BJ (cell line): ENCODE data around the gene DLGAP1. TPM values are rescaled to one million over a fixed set of nuclear protein-coding genes. Genes with fewer than 3 reads are reported as not detected.

Experiments used
- CTCF ChIA-PET: fragments of 350-600 bp; formaldehyde crosslinking; extraction: SDS; loops from one replicate; lab custom pipeline; 2021; ENCODE audit warnings: antibody characterized with exemption, inconsistent platforms; lab: Yijun Ruan, JAX
- POLR2A ChIA-PET: fragments of 300-600 bp; sonication (Branson Sonifier 250); formaldehyde crosslinking; extraction: SDS; loops from one replicate; lab custom pipeline; 2021; ENCODE audit warnings: antibody characterized with exemption; lab: Charles Lee
- DNase-seq: peaks from one replicate; pipeline ENCODE4 v3.0.0-alpha.2; 2011; ENCODE audit warnings: low read depth
- H3K27me3 ChIP-seq: 2 replicates; pipeline ENCODE4 v1.6.0; 2011; ENCODE audit warnings: low read length; ENCODE audit not compliant: control insufficient read depth, insufficient read depth
- H3K36me3 ChIP-seq: 2 replicates; pipeline ENCODE4 v1.5.1; 2011; ENCODE audit warnings: low read length; ENCODE audit not compliant: control insufficient read depth, insufficient read depth
- H3K4me3 ChIP-seq: 2 replicates; pipeline ENCODE4 v1.5.1; 2011; ENCODE audit warnings: low read depth, mild to moderate bottlenecking, control low read depth, low read length
- CTCF ChIP-seq: IDR thresholded peaks from 2 replicates; pipeline ENCODE4 v1.5.1; 2011; ENCODE audit warnings: low read depth, mild to moderate bottlenecking, control low read depth, inconsistent platforms, low read length, moderate library complexity; ENCODE audit not compliant: insufficient read depth
- polyA plus RNA-seq: library from polyadenylated mRNA; depleted of rRNA; stranded (reverse); fragments of >200 nt; gene quantifications from 2 replicates; pipeline ENCODE4 v1.2.3, GENCODE V29; 2011

DLGAP1 gene
- polyA plus RNA-seq, 1 experiment, result 0.02 TPM

GRCh38 chr18:3597409-3598357, 857.4 kb downstream of the DLGAP1 start:
- ChIA-PET CTCF (interaction anchor here (1.4 to 6.4 kb wide), 2 partner anchors 13 to 68 kb away, joined by 4 to 55 read pairs; no protein-coding TSS in a partner anchor), POLR2A (no interaction called here)
- DNase-seq, result no peak
- no peaks in the 10 kb centered on the region for H3K36me3 ChIP-seq
- TF ChIP-seq CTCF, result no peak
- H3K4me3 ChIP-seq, result no peak overlapping the region
- H3K27me3 ChIP-seq, result no peaks in the 10 kb centered on the region

GRCh38 chr18:3596637-3597384, 858.3 kb downstream of the DLGAP1 start:
- Histone ChIP-seq H3K36me3 (no peaks in the 10 kb centered on the region), H3K27me3 (no peaks in the 10 kb centered on the region), H3K4me3 (no peak overlapping the region)
- no peak for DNase-seq
- CTCF ChIA-PET, result interaction anchor here (0.5 to 6.4 kb wide), 6 partner anchors 12 to 348 kb away, joined by 3 to 55 read pairs (median 4); no protein-coding TSS in a partner anchor
- peak; percentile 12; the same call in 1 of the 2 replicates for TF ChIP-seq CTCF
- POLR2A ChIA-PET, result no interaction called here

DNA sequence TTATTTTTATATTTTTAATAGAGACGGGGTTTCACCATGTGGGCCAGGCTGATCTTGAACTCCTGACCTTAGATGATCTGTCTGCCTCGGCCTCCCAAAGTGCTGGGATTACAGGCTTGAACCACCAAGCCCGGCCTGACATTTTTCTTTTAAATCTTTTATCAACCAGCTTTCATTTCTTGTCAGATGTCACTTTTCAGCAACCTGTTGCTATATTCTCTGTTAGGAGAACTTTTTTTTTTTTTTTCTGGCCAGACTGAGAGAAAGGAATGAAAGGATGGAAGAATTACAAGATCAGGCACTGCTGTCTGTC, 858.8 kb downstream of the DLGAP1 start:
- no peak for TF ChIP-seq CTCF
- Histone ChIP-seq H3K4me3 (0 out of 2 replicates have a peak overlapping the region, but pooled peaks have one; percentile 4), H3K36me3 (no peaks in the 10 kb centered on the region), H3K27me3 (no peaks in the 10 kb centered on the region)
- ChIA-PET POLR2A (no interaction called here), CTCF (interaction anchor here (0.5 to 6.4 kb wide), 7 partner anchors 11 to 347 kb away, joined by 3 to 55 read pairs (median 18); no protein-coding TSS in a partner anchor)
- DNase-seq, result no peak

DNA sequence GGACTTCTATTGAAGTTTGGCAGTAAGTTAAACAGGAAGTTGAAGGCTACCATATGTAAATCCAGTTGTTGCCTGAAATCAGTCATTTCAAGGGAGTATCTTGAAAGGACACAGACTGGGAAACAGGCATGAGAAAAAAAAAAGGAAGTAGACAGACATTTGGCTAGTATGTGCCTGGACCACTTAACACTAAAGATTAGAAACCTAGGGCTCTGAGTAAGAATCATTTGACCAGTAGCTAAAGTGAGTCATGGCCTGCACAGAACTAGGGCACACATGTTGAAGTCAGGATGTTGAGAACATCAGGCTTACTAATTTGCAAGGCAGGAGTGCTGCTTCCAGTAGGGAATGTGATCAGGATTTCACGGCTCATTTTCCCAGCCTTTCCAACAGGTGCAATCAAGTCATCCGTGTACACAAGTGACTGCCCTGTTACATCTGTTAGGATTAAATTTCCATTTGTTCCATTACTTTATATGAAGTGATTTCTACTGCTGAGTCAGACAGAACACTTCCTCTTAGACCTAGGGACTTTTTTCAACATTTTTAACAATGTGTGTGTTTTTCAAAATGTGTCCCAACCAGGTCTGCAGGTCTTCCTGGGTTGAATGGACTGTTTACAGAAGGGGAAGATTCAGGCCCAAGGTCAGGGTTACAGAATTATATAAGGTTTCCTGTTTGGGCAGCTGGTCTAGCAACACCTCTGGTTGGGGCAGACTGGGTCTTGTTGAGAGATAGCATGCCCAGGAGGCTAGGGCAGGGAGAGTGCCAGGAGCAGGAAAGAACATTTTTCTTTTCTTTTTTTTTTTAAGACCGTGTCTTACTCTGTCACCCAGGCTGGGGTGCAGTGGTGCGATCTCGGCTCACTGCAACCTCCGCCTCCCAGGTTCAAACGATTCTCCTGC, 859.5 kb downstream of the DLGAP1 start:
- POLR2A ChIA-PET, result interaction anchor here (0.7 to 2.7 kb wide), 2 partner anchors 8 to 10 kb away, joined by 6 to 20 read pairs; no protein-coding TSS in a partner anchor
- Histone ChIP-seq H3K36me3 (no peaks in the 10 kb centered on the region), H3K4me3 (peak overlapping the region; percentile 45), H3K27me3 (no peaks in the 10 kb centered on the region)
- no peak for TF ChIP-seq CTCF
- CTCF ChIA-PET, result interaction anchor here (0.6 to 6.4 kb wide), 17 partner anchors 7 to 347 kb away, joined by 3 to 55 read pairs (median 7); no protein-coding TSS in a partner anchor
- DNase-seq, result peak; percentile 88
